ENCODE results near the gene ARHGAP33. TPM values are rescaled to one million over a fixed set of nuclear protein-coding genes. Genes with fewer than 3 reads are reported as not detected.

ARHGAP33 gene
- total RNA-seq, 2 experiments from 2014 or later, result 27.1 to 29.8 TPM

DNA sequence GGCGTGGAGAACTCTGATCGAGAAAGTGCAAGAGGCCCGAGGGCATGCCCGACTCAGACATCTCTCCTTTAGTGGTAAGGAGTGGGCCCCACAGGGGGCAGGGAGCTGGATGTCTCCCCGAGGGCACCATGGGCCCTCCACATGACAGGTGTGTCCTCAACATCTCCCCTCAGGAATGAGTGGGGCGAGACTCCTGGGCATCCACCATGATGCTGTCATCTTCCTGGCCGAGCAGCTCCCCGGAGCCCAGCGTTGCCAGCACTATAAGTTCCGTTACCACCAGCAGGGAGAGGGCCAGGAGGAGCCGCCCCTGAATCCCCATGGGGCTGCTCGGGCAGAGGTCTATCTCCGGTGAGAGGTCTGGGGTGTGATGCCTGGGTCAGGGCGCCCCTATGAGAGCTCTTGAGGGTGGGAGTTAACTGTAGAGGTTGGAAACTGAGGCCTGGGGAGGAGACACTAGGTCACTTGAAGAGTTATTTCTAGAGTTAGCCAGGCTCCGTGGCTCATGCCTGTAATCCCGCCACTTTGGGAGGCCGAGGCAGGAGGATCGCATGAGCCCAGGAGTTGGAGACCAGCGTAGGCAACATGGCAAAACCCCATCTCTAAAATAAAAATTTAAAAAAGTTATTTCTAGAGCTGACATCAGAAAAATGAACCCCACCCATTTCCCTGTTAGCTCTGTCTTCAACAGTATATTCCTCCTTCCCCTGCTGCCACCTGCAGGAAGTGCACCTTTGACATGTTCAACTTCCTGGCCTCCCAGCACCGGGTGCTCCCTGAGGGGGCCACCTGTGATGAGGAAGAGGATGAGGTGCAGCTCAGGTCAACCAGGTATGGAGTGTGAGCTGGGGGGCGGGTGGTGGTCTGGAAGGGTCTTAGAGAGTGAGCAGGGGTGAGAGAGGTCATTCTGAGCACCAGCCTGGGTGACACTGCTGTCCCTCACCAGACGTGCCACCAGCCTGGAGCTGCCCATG, 38.2 kb upstream of the ARHGAP33 start:
- Mint-ChIP-seq H3K27ac (peak overlapping the region; percentile 77), H3K4me1 (ENCODE audit: low read depth) (peaks cover 11% of the 10 kb centered on the region), H3K4me3 (no peak overlapping the region), H3K9me3 (no peaks in the 10 kb centered on the region), H3K27me3 (no peaks in the 10 kb centered on the region), H3K36me3 (ENCODE audit: low read depth) (peaks cover 42% of the 10 kb centered on the region)
- ATAC-seq (no peak), DNase-seq (peak; percentile 64)
- intact Hi-C loops (cut with micrococcal nuclease), result loop anchor here (5.0 kb wide), 1 partner anchor 45 kb away; no protein-coding TSS in a partner anchor
- CTCF ChIA-PET, result interaction anchor here (0.6 to 1.6 kb wide), 7 partner anchors 8 to 82 kb away, joined by 3 to 9 read pairs (median 4); partner anchors contain the start of genes LIN37, PSENEN and U2AF1L4
- POLR2A ChIA-PET, result interaction anchor here (0.5 to 5.6 kb wide), 10 partner anchors 8 to 119 kb away, joined by 3 to 105 read pairs (median 4); partner anchors contain the start of genes KIRREL2, KMT2B and PSENEN
- TF ChIP-seq, protein P1, sequence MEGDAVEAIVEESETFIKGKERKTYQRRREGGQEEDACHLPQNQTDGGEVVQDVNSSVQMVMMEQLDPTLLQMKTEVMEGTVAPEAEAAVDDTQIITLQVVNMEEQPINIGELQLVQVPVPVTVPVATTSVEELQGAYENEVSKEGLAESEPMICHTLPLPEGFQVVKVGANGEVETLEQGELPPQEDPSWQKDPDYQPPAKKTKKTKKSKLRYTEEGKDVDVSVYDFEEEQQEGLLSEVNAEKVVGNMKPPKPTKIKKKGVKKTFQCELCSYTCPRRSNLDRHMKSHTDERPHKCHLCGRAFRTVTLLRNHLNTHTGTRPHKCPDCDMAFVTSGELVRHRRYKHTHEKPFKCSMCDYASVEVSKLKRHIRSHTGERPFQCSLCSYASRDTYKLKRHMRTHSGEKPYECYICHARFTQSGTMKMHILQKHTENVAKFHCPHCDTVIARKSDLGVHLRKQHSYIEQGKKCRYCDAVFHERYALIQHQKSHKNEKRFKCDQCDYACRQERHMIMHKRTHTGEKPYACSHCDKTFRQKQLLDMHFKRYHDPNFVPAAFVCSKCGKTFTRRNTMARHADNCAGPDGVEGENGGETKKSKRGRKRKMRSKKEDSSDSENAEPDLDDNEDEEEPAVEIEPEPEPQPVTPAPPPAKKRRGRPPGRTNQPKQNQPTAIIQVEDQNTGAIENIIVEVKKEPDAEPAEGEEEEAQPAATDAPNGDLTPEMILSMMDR (IDR thresholded peaks at IDR 0.05), result peak; percentile 25

DNA sequence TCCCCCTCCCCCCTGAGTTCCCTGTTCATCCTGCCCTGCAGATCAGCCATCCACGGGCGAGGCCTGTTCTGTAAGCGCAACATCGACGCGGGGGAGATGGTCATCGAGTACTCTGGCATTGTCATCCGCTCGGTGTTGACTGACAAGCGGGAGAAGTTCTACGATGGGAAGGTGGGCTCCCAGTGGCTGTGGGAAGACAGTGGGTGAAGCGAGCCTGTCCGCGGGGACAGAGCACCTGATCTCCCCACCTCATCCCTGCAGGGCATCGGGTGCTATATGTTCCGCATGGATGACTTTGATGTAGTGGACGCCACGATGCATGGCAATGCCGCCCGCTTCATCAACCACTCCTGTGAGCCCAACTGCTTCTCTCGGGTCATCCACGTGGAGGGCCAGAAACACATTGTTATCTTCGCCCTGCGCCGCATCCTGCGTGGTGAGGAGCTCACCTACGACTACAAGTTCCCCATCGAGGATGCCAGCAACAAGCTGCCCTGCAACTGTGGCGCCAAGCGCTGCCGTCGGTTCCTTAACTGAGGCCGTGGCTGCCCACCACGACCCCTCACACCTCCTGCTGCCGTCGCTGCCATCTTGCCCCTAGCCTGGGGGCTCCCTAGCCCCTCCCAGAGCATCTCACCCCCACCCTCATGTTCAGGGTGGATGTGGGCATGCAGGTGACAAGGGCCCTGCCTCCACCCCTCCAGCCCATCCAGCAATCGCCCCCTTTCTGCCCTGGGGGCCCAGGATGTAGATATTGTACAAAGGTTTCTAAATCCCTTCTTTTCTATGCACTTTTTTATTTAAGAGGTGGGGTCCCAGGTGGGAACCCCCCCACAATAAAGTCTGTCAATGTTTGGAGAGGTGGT, 37.1 kb upstream of the ARHGAP33 start:
- peaks cover 17% of the 10 kb centered on the region for H3K4me1 Mint-ChIP-seq (ENCODE audit: low read depth)
- peaks cover 50% of the 10 kb centered on the region for H3K36me3 Mint-ChIP-seq (ENCODE audit: low read depth)
- peak overlapping the region; percentile 66 for H3K27ac Mint-ChIP-seq
- intact Hi-C loops (cut with micrococcal nuclease), result loop anchor here (5.0 kb wide), 1 partner anchor 46 kb away; no protein-coding TSS in a partner anchor
- POLR2A ChIA-PET, result interaction anchor here (1.0 to 5.6 kb wide), 7 partner anchors 9 to 28 kb away, joined by 3 to 105 read pairs (median 6); partner anchors contain the start of genes KMT2B and LIN37
- TF ChIP-seq, protein P1 (IDR thresholded peaks at IDR 0.05), result no peak
- no peak for DNase-seq
- no peak for ATAC-seq
- no peaks in the 10 kb centered on the region for H3K27me3 Mint-ChIP-seq
- no peaks in the 10 kb centered on the region for H3K9me3 Mint-ChIP-seq
- peak overlapping the region; percentile 87 for H3K4me3 Mint-ChIP-seq
- CTCF ChIA-PET, result interaction anchor here (1.6 to 3.1 kb wide), 3 partner anchors 41 to 82 kb away, joined by 6 to 15 read pairs (median 9); no protein-coding TSS in a partner anchor

DNA sequence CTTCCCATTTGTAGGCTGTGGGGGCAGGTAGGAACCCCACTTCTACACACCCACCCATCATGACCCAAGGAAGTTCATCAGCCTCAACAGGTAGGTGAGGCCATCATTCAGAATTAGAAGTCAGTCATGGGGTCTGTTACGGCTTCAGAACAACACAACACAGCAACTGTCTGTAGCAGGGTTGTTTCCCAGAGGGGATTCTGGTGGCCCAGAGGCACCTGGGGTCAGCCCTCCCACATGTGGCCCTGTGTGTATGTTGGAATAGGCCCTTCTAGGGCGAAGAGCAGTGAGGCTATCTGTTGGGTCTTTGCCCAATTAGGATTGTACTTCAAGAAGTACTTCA, 36.5 kb upstream of the ARHGAP33 start:
- CTCF ChIA-PET, result interaction anchor here (1.5 to 3.1 kb wide), 3 partner anchors 8 to 81 kb away, joined by 3 to 18 read pairs (median 15); no protein-coding TSS in a partner anchor
- POLR2A ChIA-PET, result interaction anchor here (1.5 to 5.6 kb wide), 5 partner anchors 9 to 17 kb away, joined by 4 to 105 read pairs (median 16); partner anchors contain the start of genes KMT2B and LIN37

More for the DNA sequence above, 36.5 kb upstream of the ARHGAP33 start:
- intact Hi-C loops (cut with micrococcal nuclease), result loop anchor here (5.0 kb wide), 1 partner anchor 47 kb away; no protein-coding TSS in a partner anchor
- Mint-ChIP-seq H3K36me3 (ENCODE audit: low read depth) (peaks cover 53% of the 10 kb centered on the region), H3K27ac (peak overlapping the region; percentile 66), H3K27me3 (no peaks in the 10 kb centered on the region), H3K4me1 (ENCODE audit: low read depth) (peaks cover 21% of the 10 kb centered on the region), H3K4me3 (peak overlapping the region; percentile 87), H3K9me3 (no peaks in the 10 kb centered on the region)
- TF ChIP-seq, protein P1 (IDR thresholded peaks at IDR 0.05), result no peak
- ATAC-seq, result no peak
- no peak for DNase-seq
